ENCODE results near the gene ZNF512. TPM values are rescaled to one million over a fixed set of nuclear protein-coding genes. Genes with fewer than 3 reads are reported as not detected.
A peak's percentile ranks its signal among the peaks of the same experiment; 100 is the strongest.
"Not testable (repeated sequence)": the region's sequence is repeated elsewhere in the genome, so short reads cannot be mapped to it uniquely, and the experiment has no call there.

The ZNF512 gene
- total RNA-seq, 3 donors from 2014 or later: 28.8 to 42.7 (median 39.7) TPM

GRCh38 chr2:27628767-27629709 lies 46.2 kb downstream of the ZNF512 start, which contains the start of the genes CCDC121 and GPN1:
CCDC121 (minus strand) TSS chr2:27629012; CDS start chr2:27627799, 1,213 bp downstream.
GPN1 (plus strand) TSS chr2:27629050; CDS start chr2:27629059, 9 bp downstream.
- H3K9me3 ChIP-seq: no peaks in the 10 kb centered on the region
- TF ChIP-seq CTCF (IDR thresholded peaks at IDR 0.05) (no peak), POLR2AphosphoS5 (IDR thresholded peaks at IDR 0.05) (peak in 2 of 3 donors; percentile 9 to 69), POLR2A (IDR thresholded peaks at IDR 0.05) (peak; percentile 54)
- peak within 1 kb of the TSS; percentile 81 to 85 for H3K27ac ChIP-seq
- H3K27me3 ChIP-seq: no peaks in the 10 kb centered on the region
- H3K4me3 ChIP-seq: peak within 1 kb of the TSS; percentile 76 to 88 (median 86)
- DNase-seq (ENCODE audit: low spot score in 2 of 2): peak; percentile 76 to 78
- H3K36me3 ChIP-seq: peaks cover 5% of the 10 kb centered on the region
- intact Hi-C loops (cut with DNase I; ENCODE audit: low total_unique reads): no loop called here
- H3K4me1 ChIP-seq: peaks cover 4 to 8% of the 10 kb centered on the region in 2 donors

GRCh38 chr2:27630257-27630656 lies 47.4 kb downstream of the ZNF512 start:
- H3K27me3 ChIP-seq; H3K4me1 ChIP-seq; intact Hi-C loops (cut with DNase I; ENCODE audit: low total_unique reads); H3K36me3 ChIP-seq; H3K27ac ChIP-seq; H3K4me3 ChIP-seq; H3K9me3 ChIP-seq; DNase-seq (ENCODE audit: low spot score in 2 of 2): not testable (repeated sequence)

GRCh38 chr2:27634291-27634690 lies 51.4 kb downstream of the ZNF512 start:
- DNase-seq (ENCODE audit: low spot score in 2 of 2): no peak
- Histone ChIP-seq H3K4me3 (no peak overlapping the region), H3K36me3 (peaks cover 10% of the 10 kb centered on the region), H3K4me1 (peaks cover 0 to 8% of the 10 kb centered on the region in 2 donors), H3K9me3 (no peaks in the 10 kb centered on the region), H3K27ac (no peak overlapping the region), H3K27me3 (no peaks in the 10 kb centered on the region)
- TF ChIP-seq CTCF (IDR thresholded peaks at IDR 0.05) (no peak), POLR2AphosphoS5 (IDR thresholded peaks at IDR 0.05) (no peak), POLR2A (IDR thresholded peaks at IDR 0.05) (no peak)
- intact Hi-C loops (cut with DNase I; ENCODE audit: low total_unique reads): no loop called here

- Histone ChIP-seq H3K27ac (no peak overlapping the region), H3K4me1 (no peaks in the 10 kb centered on the region), H3K27me3 (no peaks in the 10 kb centered on the region), H3K9me3 (no peaks in the 10 kb centered on the region), H3K36me3 (peaks cover 10% of the 10 kb centered on the region), H3K4me3 (no peak overlapping the region)
- TF ChIP-seq POLR2AphosphoS5 (IDR thresholded peaks at IDR 0.05) (no peak), CTCF (IDR thresholded peaks at IDR 0.05) (no peak), POLR2A (IDR thresholded peaks at IDR 0.05) (no peak)
- no peak for DNase-seq (ENCODE audit: low spot score in 2 of 2)
- intact Hi-C loops (cut with DNase I; ENCODE audit: low total_unique reads): no loop called here
Observed at GRCh38 chr2:27636766-27637165, 53.9 kb downstream of the ZNF512 start.

DNA sequence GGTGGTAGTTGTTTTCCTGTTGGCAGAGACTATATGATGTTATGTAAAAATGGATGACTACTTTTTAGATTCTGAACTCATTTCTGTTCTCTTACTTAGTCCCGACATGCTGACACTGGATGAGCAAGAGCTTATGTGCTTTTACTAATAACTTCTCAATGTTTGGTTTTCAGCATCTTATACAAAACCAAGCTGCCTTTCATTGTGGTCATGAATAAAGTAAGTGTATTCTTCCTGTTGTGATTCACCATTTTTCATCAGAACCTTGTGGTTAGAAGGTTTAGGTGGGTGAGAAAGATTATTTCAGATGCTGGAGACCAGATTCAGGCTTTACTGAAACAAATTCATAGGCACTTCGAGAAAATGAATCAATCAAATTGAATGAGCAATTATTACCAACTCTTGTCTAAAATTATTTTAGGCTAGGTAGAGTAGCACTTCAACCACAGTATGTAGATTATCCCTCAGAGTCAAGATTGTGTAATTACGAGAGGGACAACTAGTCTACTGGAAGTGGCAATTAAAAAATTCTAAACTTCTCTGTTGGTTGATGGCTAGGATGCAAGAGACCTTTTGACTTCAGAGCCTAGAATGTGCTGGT lies 55.3 kb downstream of the ZNF512 start:
- intact Hi-C loops (cut with DNase I; ENCODE audit: low total_unique reads): no loop called here
- H3K27me3 ChIP-seq: no peaks in the 10 kb centered on the region
- DNase-seq (ENCODE audit: low spot score in 2 of 2): no peak
- H3K9me3 ChIP-seq: no peaks in the 10 kb centered on the region
- H3K27ac ChIP-seq: no peak overlapping the region
- H3K4me1 ChIP-seq: no peaks in the 10 kb centered on the region
- no peak for TF ChIP-seq POLR2AphosphoS5 (IDR thresholded peaks at IDR 0.05)
- no peak for TF ChIP-seq POLR2A (IDR thresholded peaks at IDR 0.05)
- TF ChIP-seq CTCF (IDR thresholded peaks at IDR 0.05): no peak
- H3K4me3 ChIP-seq: no peak overlapping the region
- H3K36me3 ChIP-seq: peaks cover 6% of the 10 kb centered on the region
